ENCODE data around the gene MRFAP1L1.
"Not testable (repeated sequence)": the region's sequence is repeated elsewhere in the genome, so short reads cannot be mapped to it uniquely, and the experiment has no call there.

The MRFAP1L1 gene

GRCh38 chr4:6733358-6734164 is 23.9 kb upstream of the MRFAP1L1 start:
- DNase-seq: no peak

- DNase-seq: no peak
Observed at GRCh38 chr4:6732441-6733357, 23.0 kb upstream of the MRFAP1L1 start.

GRCh38 chr4:6731780-6732179 is 22.1 kb upstream of the MRFAP1L1 start:
- no peak for DNase-seq

GRCh38 chr4:6731318-6731675 is 21.6 kb upstream of the MRFAP1L1 start:
- no peak for DNase-seq

DNA sequence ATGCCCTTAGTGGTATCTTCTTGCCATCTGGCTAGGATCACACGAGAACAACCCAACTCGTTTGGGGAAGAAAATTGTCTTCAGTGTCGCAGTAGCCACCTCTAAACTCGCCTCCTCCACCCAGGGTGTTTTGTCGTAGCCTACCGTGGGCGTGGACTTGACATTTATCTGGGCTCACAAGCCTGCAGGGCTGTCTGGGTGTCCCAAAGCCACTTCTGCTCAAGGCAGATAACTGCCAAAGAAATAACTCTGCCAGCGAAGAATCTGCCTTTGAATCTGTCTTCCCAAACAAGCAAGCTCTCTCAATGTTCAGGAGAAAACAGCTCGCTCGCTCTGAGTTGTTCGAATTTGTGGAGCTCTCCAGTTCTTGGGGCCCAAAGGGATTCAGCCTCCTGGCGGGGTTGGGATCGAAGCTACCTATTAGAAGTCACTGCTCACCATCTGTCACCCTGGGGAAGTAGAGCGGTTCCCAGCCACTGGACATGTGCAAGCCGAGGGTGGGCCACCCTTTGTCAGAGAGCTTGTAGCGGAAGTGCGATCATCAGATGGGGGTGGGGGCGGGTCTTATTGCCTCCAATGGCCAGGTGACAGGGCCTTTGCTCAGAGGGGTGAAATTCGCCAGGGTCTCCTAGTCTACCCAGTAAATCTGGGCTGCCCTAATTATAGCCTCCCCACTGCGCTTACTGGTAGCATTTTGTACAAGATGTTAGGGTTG is 21.1 kb upstream of the MRFAP1L1 start:
- no peak for DNase-seq

- DNase-seq: no peak
Observed at GRCh38 chr4:6728320-6729029, 18.8 kb upstream of the MRFAP1L1 start.

GRCh38 chr4:6727943-6728250 is 18.2 kb upstream of the MRFAP1L1 start:
- DNase-seq: no peak

DNA sequence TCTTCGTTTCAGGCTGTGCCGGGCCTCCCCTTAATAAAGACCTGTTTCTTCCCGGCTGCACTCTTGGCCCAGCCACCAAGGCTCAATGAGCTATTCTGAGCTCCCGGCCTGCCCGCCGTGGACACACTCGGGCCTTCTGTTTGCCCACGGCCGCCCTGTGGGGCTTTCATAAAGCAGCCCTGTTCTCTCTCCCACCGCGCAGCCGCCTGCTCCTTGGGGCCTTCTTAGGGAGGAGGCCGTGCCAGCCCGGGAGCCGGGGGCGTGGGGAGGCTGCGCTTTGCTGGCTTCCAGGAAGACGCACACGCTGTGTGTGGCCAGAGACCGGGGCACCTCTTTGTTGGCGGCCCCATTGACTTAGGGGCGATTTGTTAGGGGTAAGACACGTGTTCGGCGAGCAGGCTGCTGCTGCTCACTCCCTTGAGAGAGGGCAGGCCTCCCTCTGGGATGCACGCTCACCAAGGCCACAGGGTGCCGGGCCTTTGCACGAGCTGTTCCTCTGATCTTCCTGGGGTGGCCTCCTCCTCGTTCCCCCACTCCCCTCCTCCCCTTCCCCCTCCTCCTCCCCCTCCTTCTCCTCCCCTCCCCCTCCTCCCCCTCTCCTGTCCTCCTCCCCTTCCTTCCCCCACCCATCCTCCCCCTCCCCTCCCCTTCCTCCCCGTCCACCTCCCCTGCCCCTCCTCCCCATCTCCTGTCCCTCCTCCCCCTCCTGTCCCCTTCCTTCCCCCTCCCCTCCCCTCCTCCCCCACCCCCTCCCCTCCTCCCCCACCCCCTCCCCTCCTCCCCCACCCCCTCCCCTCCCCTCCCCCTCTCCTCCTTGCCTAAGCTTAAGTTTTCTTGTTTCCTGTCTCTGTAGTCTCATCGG is 17.6 kb upstream of the MRFAP1L1 start:
- DNase-seq: no peak

- not testable (repeated sequence) for DNase-seq
Observed at GRCh38 chr4:6725427-6725961, 15.8 kb upstream of the MRFAP1L1 start.

DNA sequence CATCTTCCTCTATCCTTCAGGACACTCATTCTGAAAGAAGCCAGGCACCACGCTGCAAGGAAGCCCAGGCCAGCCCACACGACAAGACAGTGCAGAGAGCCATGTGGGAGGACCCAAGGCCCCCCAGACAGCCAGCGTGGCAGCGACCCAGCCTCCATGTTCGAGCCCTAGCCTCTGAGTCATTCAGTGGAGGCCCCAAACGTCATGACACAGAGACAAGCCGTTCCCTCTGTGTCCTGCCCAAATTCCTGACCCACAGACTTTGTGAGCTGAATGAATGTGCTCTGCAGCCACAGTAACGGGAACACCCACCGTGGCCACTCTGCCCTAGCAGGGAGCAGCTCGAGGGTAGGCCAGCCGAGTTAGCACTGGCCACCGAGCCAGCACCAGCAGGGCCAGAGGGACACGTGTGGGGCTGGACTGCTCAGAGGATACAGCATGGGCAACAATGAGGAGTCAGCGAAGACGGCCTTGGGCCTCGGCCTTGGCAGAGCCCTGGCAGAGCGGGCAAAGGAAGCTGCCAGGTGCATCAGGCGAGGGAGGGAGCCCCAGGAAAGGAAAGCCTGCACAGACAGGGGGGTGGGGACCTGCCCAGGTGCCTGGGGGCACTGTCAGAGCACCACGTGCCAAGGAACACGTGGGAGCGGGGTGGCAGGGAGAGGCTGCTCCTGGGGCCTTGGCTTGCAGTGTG is 14.9 kb upstream of the MRFAP1L1 start:
- no peak for DNase-seq

GRCh38 chr4:6723851-6724250 is 14.2 kb upstream of the MRFAP1L1 start:
- DNase-seq: no peak

GRCh38 chr4:6722891-6723290 is 13.2 kb upstream of the MRFAP1L1 start:
- DNase-seq: no peak

- DNase-seq: no peak
Observed at GRCh38 chr4:6721121-6721520, 11.5 kb upstream of the MRFAP1L1 start.

GRCh38 chr4:6720202-6720699 is 10.6 kb upstream of the MRFAP1L1 start:
- DNase-seq: peak; percentile 40 to 59

- no peak for DNase-seq
Observed at GRCh38 chr4:6719611-6720179, 10.0 kb upstream of the MRFAP1L1 start.

GRCh38 chr4:6718932-6719610 is 9.4 kb upstream of the MRFAP1L1 start:
- DNase-seq: no peak

DNA sequence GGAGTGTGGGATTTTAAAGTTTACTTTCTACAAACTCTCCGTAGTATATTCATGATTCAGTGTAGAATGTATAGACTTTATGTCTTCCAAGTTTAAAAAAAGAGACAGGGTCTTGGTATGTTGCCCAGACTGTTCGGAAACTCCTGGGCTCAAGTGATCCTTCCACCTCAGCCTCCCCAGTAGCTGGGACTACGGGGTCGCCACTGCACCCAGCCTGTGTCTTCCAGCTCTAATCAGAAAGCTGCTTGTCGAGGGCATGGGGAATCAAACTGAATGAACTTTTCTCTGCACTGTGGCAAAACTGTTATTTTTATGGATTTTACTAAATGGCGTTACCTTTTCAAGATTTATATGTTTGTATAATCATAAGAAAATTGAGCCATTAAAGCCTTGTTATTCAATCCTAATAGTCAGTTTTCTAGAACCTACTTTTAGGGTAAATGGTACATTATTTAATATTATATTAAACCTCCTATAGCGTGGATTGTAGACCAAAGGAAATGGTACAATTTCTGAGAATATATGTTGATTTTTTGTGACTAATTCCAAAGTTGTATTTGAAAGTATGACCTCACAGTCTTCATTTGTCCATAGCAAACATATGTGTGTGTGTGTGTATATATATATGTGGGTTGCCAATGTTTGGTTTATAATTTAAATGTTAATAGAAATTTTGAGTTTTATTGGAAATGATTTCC is 7.4 kb upstream of the MRFAP1L1 start:
- no peak for DNase-seq

DNA sequence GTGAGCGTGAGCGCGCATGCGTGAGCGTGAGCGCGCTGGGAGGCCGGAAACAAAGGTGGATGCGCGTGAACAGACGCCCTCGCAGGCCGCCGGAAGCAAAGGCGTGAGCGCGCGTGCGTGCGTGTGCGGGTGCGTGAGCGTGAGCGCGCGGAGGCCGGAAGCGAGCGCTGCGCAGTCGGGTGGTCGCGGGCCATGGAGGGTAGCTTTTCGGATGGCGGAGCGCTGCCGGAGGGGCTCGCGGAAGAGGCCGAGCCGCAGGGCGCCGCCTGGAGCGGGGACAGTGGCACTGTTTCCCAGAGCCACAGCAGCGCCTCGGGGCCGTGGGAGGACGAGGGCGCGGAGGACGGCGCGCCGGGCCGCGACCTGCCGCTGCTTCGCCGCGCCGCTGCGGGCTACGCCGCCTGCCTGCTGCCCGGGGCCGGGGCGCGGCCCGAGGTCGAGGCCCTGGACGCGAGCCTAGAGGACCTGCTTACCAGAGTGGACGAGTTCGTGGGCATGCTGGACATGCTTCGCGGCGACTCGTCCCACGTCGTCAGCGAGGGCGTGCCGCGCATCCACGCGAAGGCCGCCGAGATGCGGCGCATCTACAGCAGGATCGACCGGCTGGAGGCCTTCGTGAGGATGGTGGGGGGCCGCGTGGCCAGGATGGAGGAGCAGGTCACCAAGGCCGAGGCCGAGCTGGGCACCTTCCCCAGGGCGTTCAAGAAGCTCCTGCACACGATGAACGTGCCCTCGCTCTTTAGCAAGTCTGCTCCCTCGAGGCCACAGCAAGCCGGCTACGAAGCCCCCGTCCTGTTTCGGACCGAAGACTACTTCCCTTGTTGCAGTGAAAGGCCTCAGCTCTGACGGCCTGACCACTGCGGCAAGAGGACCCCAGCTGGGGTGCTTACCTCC is 6.6 kb upstream of the MRFAP1L1 start, which contains the start of gene BLOC1S4:
Gene BLOC1S4, plus strand, starts transcription at position 157 of the 894 bp plus-strand sequence. Its CDS starts 36 bp downstream, at position 193.
- DNase-seq: peak; percentile 81 to 89

Data from NCI-H1930 (cell line).